ENCODE results near the gene RAD1.

The RAD1 gene

GRCh38 chr5:34914671-34915138 lies 599 bp downstream of the RAD1 start:
- DNase-seq, result peak; percentile 16

- DNase-seq, result no peak
Observed at GRCh38 chr5:34913072-34913471, 2.2 kb downstream of the RAD1 start.

GRCh38 chr5:34905564-34905963 lies 9.7 kb downstream of the RAD1 start:
- no peak for DNase-seq

GRCh38 chr5:34903260-34903659 lies 12.0 kb downstream of the RAD1 start:
- DNase-seq, result no peak

DNA sequence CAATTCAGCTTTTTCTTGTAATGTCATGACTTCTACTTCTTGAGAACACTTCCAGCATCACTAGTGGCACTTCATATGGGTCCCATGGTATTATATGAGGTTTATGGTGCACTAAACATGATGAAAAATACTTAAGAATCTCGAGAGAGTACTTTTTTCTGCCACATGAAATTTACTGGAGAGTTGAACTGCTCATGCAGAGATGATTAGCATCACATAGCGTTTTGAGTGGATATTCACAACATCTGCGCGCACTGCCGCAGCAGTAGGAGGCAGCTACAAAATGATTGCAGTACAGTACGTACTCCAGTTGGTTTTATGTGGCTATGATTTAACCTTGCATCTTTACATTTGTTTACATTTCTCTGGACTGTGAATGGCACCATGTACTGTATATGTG lies 14.7 kb downstream of the RAD1 start:
- DNase-seq, result no peak

GRCh38 chr5:34899066-34899465 lies 16.2 kb downstream of the RAD1 start:
- no peak for DNase-seq

DNA sequence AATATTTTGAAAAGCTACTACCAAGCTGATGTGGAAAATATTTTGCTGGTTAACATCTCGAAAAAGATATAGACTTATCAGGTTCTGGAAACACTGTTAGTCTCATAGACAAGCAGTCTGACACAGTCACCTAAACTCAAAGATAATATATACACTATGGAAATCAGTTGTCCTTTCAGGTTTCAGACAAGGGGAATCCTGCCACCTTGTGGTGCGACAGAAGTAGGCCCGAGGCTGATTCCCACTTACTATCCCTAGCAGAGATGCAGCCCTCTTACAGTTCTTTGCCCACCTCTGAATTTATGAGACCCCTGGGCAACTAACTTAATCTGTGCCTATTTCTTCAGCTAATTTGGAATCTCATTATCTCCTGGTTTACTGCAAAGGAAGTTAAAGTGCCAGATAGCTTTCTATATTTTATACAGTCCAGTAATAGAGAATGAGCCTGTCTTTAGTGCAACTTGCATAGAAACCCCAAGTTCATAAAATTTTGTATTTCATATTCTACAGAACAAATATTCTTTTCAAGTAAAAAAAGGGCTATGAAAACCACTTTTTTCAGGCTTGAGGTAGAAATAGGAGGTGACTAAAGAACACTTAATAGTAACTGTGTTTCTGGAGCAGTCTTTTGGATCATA lies 16.9 kb downstream of the RAD1 start:
- DNase-seq, result peak; percentile 51

DNA sequence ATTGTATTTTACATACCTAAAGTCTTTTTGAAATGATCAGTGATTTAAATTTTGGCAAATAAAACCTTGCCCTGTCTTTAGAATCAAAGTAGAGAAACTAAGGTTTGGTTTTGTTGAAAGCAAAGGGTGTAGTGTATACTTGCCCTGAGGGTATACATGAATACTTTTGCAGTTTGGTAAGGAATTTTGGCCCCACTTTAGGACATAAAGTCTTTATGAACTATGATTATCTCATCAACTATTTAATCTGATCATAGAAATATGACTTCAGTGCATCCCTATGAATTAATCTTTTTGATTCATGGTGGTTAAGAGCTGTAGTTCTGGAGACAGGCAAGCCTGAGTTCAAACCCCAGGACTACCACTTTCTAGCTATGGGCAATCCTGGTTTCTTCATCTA lies 17.7 kb downstream of the RAD1 start:
- DNase-seq, result no peak

GRCh38 chr5:34895641-34896419 lies 19.5 kb downstream of the RAD1 start:
- no peak for DNase-seq

GRCh38 chr5:34894716-34895115 lies 20.6 kb downstream of the RAD1 start:
- DNase-seq, result no peak

- no peak for DNase-seq
Observed at GRCh38 chr5:34892414-34892813, 22.9 kb downstream of the RAD1 start.

GRCh38 chr5:34891981-34892380 lies 23.3 kb downstream of the RAD1 start:
- no peak for DNase-seq

DNA sequence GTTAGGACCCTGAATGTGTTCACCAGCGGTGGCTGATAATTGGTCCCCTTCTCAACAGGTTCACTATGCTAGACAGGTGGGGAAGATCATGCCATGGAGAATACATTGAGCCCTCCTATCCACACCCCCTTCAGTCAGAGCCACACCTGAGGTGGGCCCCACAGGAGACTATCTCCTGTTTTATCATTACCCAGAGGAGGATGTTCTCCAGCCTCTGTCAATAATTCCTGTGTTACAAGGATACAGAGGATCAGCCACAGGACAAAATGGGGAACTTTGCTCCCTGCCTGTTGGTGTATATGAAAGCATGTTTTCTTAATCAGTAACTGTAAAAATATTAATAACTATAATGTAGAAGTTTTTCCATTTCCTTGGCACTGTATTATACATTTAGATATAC lies 25.9 kb downstream of the RAD1 start:
- DNase-seq, result no peak

DNA sequence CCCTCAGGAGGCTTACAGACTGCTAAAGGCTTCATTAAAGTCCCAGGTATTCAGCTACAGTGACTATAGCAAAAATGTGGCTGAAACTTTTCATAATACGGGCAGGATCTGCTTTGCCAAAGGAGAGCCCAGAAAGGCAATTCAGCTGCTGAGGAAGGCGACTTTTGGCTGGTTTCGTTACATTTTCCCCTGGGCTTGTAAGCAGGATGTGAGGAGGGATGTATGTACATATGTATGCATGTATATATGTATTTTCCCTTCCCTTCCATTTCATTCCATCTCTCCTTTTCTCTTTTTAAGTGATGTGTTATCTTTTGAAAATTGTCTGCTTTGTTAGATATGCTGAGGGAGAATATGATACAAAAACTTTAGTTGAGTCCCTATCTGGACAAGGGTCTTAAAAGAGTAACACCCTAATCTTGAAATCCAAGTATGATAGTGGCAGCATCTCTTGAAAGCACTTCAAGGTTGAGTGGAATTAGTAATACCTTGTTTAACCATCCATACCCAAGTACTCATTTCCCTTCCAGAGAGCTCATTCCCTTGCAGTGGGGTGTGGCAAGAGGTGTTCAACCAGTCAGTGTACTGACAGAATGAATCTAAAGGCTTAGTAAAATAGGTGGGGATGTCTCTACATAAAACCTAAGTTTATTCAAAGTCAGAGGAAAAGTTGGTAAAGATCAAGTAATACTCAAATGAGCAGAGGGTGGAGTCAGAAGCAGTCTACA lies 28.7 kb downstream of the RAD1 start:
- no peak for DNase-seq

- DNase-seq, result no peak
Observed at GRCh38 chr5:34881246-34881645, 34.1 kb downstream of the RAD1 start.

DNA sequence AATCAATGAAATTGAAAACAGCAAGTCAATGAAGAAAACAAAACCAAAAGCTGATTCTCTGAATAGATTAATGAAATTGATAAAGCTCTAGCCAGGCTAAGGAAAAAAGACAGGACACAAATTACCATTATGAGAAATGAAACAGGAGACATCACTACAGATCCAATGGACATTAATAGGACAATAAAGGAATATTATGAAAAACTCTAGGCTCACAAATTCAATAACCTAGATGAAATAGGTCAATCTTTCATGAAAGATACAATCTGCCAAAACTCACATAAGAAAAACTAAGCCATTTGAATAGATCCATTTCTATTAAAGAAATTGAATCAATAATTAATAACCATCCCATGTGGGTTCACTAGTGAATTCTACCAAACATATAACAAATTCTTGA lies 39.0 kb downstream of the RAD1 start:
- DNase-seq, result no peak

GRCh38 chr5:34870382-34870781 lies 44.9 kb downstream of the RAD1 start:
- DNase-seq, result no peak

- no peak for DNase-seq
Observed at GRCh38 chr5:34869256-34869655, 46.0 kb downstream of the RAD1 start.

- no peak for DNase-seq
Observed at GRCh38 chr5:34868791-34869190, 46.5 kb downstream of the RAD1 start.

GRCh38 chr5:34867660-34868059 lies 47.6 kb downstream of the RAD1 start:
- no peak for DNase-seq

DNA sequence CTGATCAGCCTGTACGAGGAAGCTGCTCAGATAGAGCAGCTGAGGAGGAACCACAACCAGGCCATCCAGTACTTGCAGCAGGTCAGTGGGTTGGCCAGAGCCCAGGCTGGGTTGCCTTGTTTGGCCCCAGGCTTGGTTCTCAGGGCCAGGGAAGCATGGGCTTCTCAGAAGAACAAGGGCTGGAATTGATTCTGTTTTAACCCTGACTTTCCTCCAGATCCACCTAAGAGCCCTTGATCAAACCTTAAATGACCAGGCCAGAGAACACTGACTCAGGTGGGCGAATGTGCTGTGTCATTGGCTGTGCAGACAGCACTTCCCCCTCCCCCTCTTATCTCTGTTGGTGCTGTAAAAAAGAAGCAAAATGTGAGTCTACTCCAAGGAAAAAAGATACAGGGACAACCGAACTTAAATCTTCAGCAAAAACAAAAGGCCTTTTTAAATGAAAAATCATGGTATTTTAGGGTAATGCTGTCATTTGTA lies 48.3 kb downstream of the RAD1 start:
- no peak for DNase-seq

- no peak for DNase-seq
Observed at GRCh38 chr5:34865091-34865490, 50.2 kb downstream of the RAD1 start.

GRCh38 chr5:34863946-34864345 lies 51.4 kb downstream of the RAD1 start:
- no peak for DNase-seq

- DNase-seq, result no peak
Observed at GRCh38 chr5:34859253-34859652, 56.1 kb downstream of the RAD1 start.
